HG03565 (cell line): ENCODE data around the gene ENAH.
"Not testable (repeated sequence)": the region's sequence is repeated elsewhere in the genome, so short reads cannot be mapped to it uniquely, and the experiment has no call there.

Experiments
- ATAC-seq: cut with Tn5 transposase; IDR thresholded peaks from one replicate; pipeline ENCODE4 v1.9.1; 2021; ENCODE audit warnings: mild to moderate bottlenecking, moderate library complexity; ENCODE audit not compliant: unreplicated experiment

Gene ENAH

GRCh38 chr1:225533238-225533637 is 119.7 kb downstream of the ENAH start:
- no peak for ATAC-seq

- no peak for ATAC-seq
Observed at GRCh38 chr1:225532240-225532944, 120.5 kb downstream of the ENAH start.

GRCh38 chr1:225529726-225530125 is 123.2 kb downstream of the ENAH start:
- ATAC-seq = no peak

- ATAC-seq = no peak
Observed at GRCh38 chr1:225527575-225527974, 125.3 kb downstream of the ENAH start.

GRCh38 chr1:225526878-225527277 is 126.0 kb downstream of the ENAH start:
- ATAC-seq = no peak

GRCh38 chr1:225525377-225525776 is 127.5 kb downstream of the ENAH start:
- no peak for ATAC-seq

- no peak for ATAC-seq
Observed at GRCh38 chr1:225524570-225524969, 128.4 kb downstream of the ENAH start.

GRCh38 chr1:225523263-225523950 is 129.5 kb downstream of the ENAH start:
- ATAC-seq = no peak

GRCh38 chr1:225522588-225523262 is 130.2 kb downstream of the ENAH start:
- ATAC-seq = no peak

- no peak for ATAC-seq
Observed at GRCh38 chr1:225520587-225521227, 132.2 kb downstream of the ENAH start.

GRCh38 chr1:225519166-225519863 is 133.6 kb downstream of the ENAH start:
- no peak for ATAC-seq

GRCh38 chr1:225517697-225518096 is 135.2 kb downstream of the ENAH start:
- ATAC-seq = no peak

GRCh38 chr1:225517221-225517620 is 135.7 kb downstream of the ENAH start:
- no peak for ATAC-seq

GRCh38 chr1:225514671-225515081 is 138.2 kb downstream of the ENAH start:
- no peak for ATAC-seq

GRCh38 chr1:225513576-225513975 is 139.3 kb downstream of the ENAH start:
- ATAC-seq = not testable (repeated sequence)

- ATAC-seq = no peak
Observed at GRCh38 chr1:225511828-225512381, 141.0 kb downstream of the ENAH start.

GRCh38 chr1:225510740-225511139 is 142.2 kb downstream of the ENAH start:
- ATAC-seq = not testable (repeated sequence)

GRCh38 chr1:225509770-225510169 is 143.2 kb downstream of the ENAH start:
- no peak for ATAC-seq

- no peak for ATAC-seq
Observed at GRCh38 chr1:225509376-225509707, 143.6 kb downstream of the ENAH start.

- ATAC-seq = no peak
Observed at GRCh38 chr1:225508538-225509375, 144.2 kb downstream of the ENAH start.
